Measurements from ENCODE around the gene TTBK2.

- TF ChIP-seq CTCF (IDR thresholded peaks at IDR 0.05) (no peak), POLR2A (IDR thresholded peaks at IDR 0.05) (no peak)
Observed at GRCh38 chr15:42695527-42696071, 225.0 kb downstream of the TTBK2 start.

Measured in body of pancreas (tissue), 4 donors.